Breast epithelium (tissue), 3 donors: ENCODE data around the gene DR1.

ENCODE experiments used
- CTCF ChIP-seq, 3 donors: fragments of 450-650 bp; IDR thresholded peaks; one replicate each; pipeline ENCODE4 v1.5.1; 2016 to 2017; ENCODE audit warnings: antibody characterized with exemption in 3 of 3, mild to moderate bottlenecking in 3 of 3, moderate library complexity in 3 of 3
- POLR2A ChIP-seq: fragments of 450-650 bp; IDR thresholded peaks from one replicate; pipeline ENCODE4 v1.6.1; 2016; ENCODE audit warnings: antibody characterized with exemption, mild to moderate bottlenecking, moderate library complexity
- POLR2AphosphoS5 ChIP-seq, 3 donors: sonication (generic); formaldehyde crosslinking; IDR thresholded peaks; one replicate each; pipeline ENCODE4 v1.6.1; 2017; ENCODE audit warnings: antibody characterized with exemption in 3 of 3

GRCh38 chr1:93331412-93331811 lies 14.3 kb upstream of the DR1 start:
- TF ChIP-seq CTCF (IDR thresholded peaks at IDR 0.05) (no peak), POLR2A (no peak), POLR2AphosphoS5 (IDR thresholded peaks at IDR 0.05) (no peak)
